CD4-positive, CD25-positive, alpha-beta regulatory T cell (primary cell): ENCODE measurements around the gene NLGN4Y. TPM values are rescaled to one million over a fixed set of nuclear protein-coding genes. Genes with fewer than 3 reads are reported as not detected.

Source experiments
- ATAC-seq, 2 donors: fragments of 150-1000 bp; cut with Tn5 transposase; one replicate each; pipeline ENCODE4 v1.10.0; 2021; ENCODE audit warnings: low read depth in 2 of 2, moderate number of reproducible peaks in 2 of 2, moderate library complexity in 1 of 2
- DNase-seq, 3 donors: peaks; one replicate each; pipeline versions ENCODE4 v3.0.0 to v3.0.0-alpha.2; 2012 to 2022; ENCODE audit warnings: mixed read lengths in 1 of 3
- H3K27ac ChIP-seq: one replicate; pipeline ENCODE4 v1.7.0; 2013; ENCODE audit warnings: mild to moderate bottlenecking, low read length; ENCODE audit not compliant: insufficient read depth, poor library complexity, severe bottlenecking
- H3K27me3 ChIP-seq: one replicate; pipeline ENCODE4 v1.7.0; 2013; ENCODE audit warnings: low read length; ENCODE audit not compliant: control insufficient read depth, insufficient read depth
- H3K36me3 ChIP-seq: one replicate; pipeline ENCODE4 v1.7.0; 2013; ENCODE audit warnings: mild to moderate bottlenecking, low read length, moderate library complexity; ENCODE audit not compliant: control insufficient read depth, insufficient read depth
- H3K4me1 ChIP-seq: 2 replicates; pipeline ENCODE4 v1.7.0; 2013; ENCODE audit warnings: mild to moderate bottlenecking, low read length; ENCODE audit not compliant: insufficient read depth, control insufficient read depth, poor library complexity, severe bottlenecking
- H3K4me3 ChIP-seq: one replicate; pipeline ENCODE4 v1.7.0; 2013; ENCODE audit warnings: low read depth, mild to moderate bottlenecking, low read length, moderate library complexity
- H3K9me3 ChIP-seq, 2 experiments: 1 replicate in 1 of 2; 2 replicates in 1 of 2; pipeline ENCODE4 v1.7.0; 2013; ENCODE audit warnings: low read length in 2 of 2, mild to moderate bottlenecking in 1 of 2, moderate library complexity in 1 of 2; ENCODE audit not compliant: control insufficient read depth in 2 of 2
- H3K27ac Mint-ChIP-seq, 3 donors: one replicate each; pipeline ENCODE4 v1.8.0; 2020 to 2022; ENCODE audit warnings: mild to moderate bottlenecking in 3 of 3, mixed read lengths in 3 of 3, moderate library complexity in 2 of 3
- H3K27me3 Mint-ChIP-seq: one replicate; pipeline ENCODE4 v1.8.0; 2022; ENCODE audit warnings: mild to moderate bottlenecking, mixed read lengths
- H3K36me3 Mint-ChIP-seq: one replicate; pipeline ENCODE4 v1.8.0; 2020; ENCODE audit warnings: mixed read lengths
- H3K4me1 Mint-ChIP-seq, 4 donors: one replicate each; pipeline ENCODE4 v1.8.0; 2020 to 2022; ENCODE audit warnings: mixed read lengths in 4 of 4, mild to moderate bottlenecking in 1 of 4
- H3K4me3 Mint-ChIP-seq, 4 donors: one replicate each; pipeline ENCODE4 v1.8.0; 2020 to 2022; ENCODE audit warnings: mild to moderate bottlenecking in 4 of 4, mixed read lengths in 4 of 4, moderate library complexity in 3 of 4
- H3K9me3 Mint-ChIP-seq, 7 donors: one replicate each; pipeline ENCODE4 v1.8.0; 2020 to 2022; ENCODE audit warnings: mixed read lengths in 7 of 7, mild to moderate bottlenecking in 3 of 7, moderate library complexity in 2 of 7
- polyA plus RNA-seq, 4 donors: library from polyadenylated mRNA; unstranded; fragments of 300-500 nt; fragmentation: Illumina TruSeq; gene quantifications; one replicate each; pipeline ENCODE4 v1.2.3, GENCODE V29; 2021
- total RNA-seq: library from RNA; stranded (reverse); gene quantifications from one replicate; pipeline ENCODE4 v1.2.3, GENCODE V29; 2022

Gene NLGN4Y
- total and polyA plus RNA-seq, 5 donors from 2014 or later, result 2.4 TPM; not detected in 4

DNA sequence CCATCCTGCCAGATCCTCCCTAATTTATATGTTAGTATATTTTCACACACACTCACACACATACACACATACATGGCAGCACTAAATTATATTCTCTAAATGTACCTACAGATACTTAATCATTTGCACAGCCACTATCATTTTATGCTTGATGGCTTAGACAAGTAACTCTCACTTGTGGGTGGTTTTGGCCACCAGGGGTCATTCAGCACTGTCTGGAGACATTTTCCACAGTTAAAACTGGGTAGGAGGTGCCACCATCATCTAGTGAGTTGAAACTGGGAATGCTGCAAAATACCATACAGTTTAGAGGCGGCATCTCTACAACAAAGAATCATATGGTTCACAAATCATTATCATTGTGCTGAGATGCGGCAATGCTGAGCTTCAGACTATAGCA is 94.2 kb downstream of the NLGN4Y start:
- no peak overlapping the region for H3K27ac Mint-ChIP-seq

GRCh38 chrY:14628208-14628607 is 103.9 kb downstream of the NLGN4Y start:
- Mint-ChIP-seq H3K27me3 (no peaks in the 10 kb centered on the region), H3K27ac (no peak overlapping the region), H3K4me3 (no peak overlapping the region), H3K36me3 (no peaks in the 10 kb centered on the region), H3K9me3 (no peaks in the 10 kb centered on the region), H3K4me1 (no peaks in the 10 kb centered on the region)
- Histone ChIP-seq H3K9me3 (no peaks in the 10 kb centered on the region), H3K4me1 (no peaks in the 10 kb centered on the region), H3K27ac (no peak overlapping the region), H3K27me3 (no peaks in the 10 kb centered on the region), H3K36me3 (no peaks in the 10 kb centered on the region), H3K4me3 (no peak overlapping the region)
- no peak for ATAC-seq
- DNase-seq, result no peak

More for the DNA sequence above, 94.2 kb downstream of the NLGN4Y start:
- no peak for ATAC-seq
- no peaks in the 10 kb centered on the region for H3K4me1 ChIP-seq
- H3K36me3 ChIP-seq, result no peaks in the 10 kb centered on the region
- Mint-ChIP-seq H3K36me3 (no peaks in the 10 kb centered on the region), H3K4me1 (no peaks in the 10 kb centered on the region), H3K27me3 (no peaks in the 10 kb centered on the region), H3K9me3 (no peaks in the 10 kb centered on the region), H3K4me3 (no peak overlapping the region)
- H3K27ac ChIP-seq, result no peak overlapping the region
- H3K9me3 ChIP-seq, result no peaks in the 10 kb centered on the region
- no peak for DNase-seq
- H3K27me3 ChIP-seq, result no peaks in the 10 kb centered on the region
- H3K4me3 ChIP-seq, result no peak overlapping the region

GRCh38 chrY:14631676-14632075 is 107.3 kb downstream of the NLGN4Y start:
- Histone ChIP-seq H3K4me1 (no peaks in the 10 kb centered on the region), H3K4me3 (no peak overlapping the region), H3K36me3 (no peaks in the 10 kb centered on the region), H3K9me3 (no peaks in the 10 kb centered on the region), H3K27me3 (no peaks in the 10 kb centered on the region), H3K27ac (no peak overlapping the region)
- no peak for DNase-seq
- Mint-ChIP-seq H3K4me3 (no peak overlapping the region), H3K27me3 (no peaks in the 10 kb centered on the region), H3K36me3 (no peaks in the 10 kb centered on the region), H3K27ac (no peak overlapping the region), H3K4me1 (no peaks in the 10 kb centered on the region), H3K9me3 (no peaks in the 10 kb centered on the region)
- ATAC-seq, result no peak

- H3K4me3 ChIP-seq, result no peak overlapping the region
- no peaks in the 10 kb centered on the region for H3K27me3 ChIP-seq
- H3K9me3 ChIP-seq, result no peaks in the 10 kb centered on the region
- no peaks in the 10 kb centered on the region for H3K27me3 Mint-ChIP-seq
- no peak overlapping the region for H3K27ac Mint-ChIP-seq
- H3K4me3 Mint-ChIP-seq, result no peak overlapping the region
- no peaks in the 10 kb centered on the region for H3K36me3 ChIP-seq
- no peaks in the 10 kb centered on the region for H3K4me1 Mint-ChIP-seq
- H3K36me3 Mint-ChIP-seq, result no peaks in the 10 kb centered on the region
- H3K27ac ChIP-seq, result no peak overlapping the region
- no peak for DNase-seq
- no peaks in the 10 kb centered on the region for H3K9me3 Mint-ChIP-seq
- ATAC-seq, result no peak
- no peaks in the 10 kb centered on the region for H3K4me1 ChIP-seq
These were observed 109.4 kb downstream of the NLGN4Y start for GRCh38 chrY:14633718-14634117.

DNA sequence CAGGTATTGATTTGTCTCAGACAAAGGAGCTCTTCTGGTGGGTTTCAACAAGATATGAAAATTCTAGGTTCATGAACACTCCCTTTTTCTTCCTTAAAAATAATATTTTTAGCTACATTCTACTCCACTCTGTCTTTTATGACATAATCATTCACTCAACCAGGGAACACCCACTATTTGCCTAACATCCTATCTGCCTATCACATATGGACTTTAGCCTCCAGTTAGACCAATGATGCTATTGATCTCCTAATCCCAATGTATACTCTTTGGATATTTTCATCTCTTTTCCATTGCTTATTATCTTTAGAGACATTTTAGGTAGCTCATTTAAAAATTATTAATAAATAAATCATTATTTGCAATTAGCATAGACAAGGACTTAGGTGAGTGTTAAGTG is 110.6 kb downstream of the NLGN4Y start:
- H3K27ac Mint-ChIP-seq, result no peak overlapping the region
- H3K4me1 Mint-ChIP-seq, result no peaks in the 10 kb centered on the region
- no peaks in the 10 kb centered on the region for H3K4me1 ChIP-seq

GRCh38 chrY:14637551-14637950 is 113.2 kb downstream of the NLGN4Y start:
- Histone ChIP-seq H3K27me3 (no peaks in the 10 kb centered on the region), H3K9me3 (no peaks in the 10 kb centered on the region), H3K36me3 (no peaks in the 10 kb centered on the region), H3K4me3 (no peak overlapping the region), H3K27ac (no peak overlapping the region), H3K4me1 (no peaks in the 10 kb centered on the region)
- H3K27me3 Mint-ChIP-seq, result no peaks in the 10 kb centered on the region
- ATAC-seq (no peak), DNase-seq (no peak)
- no peak overlapping the region for H3K27ac Mint-ChIP-seq
- H3K36me3 Mint-ChIP-seq, result no peaks in the 10 kb centered on the region
- no peak overlapping the region for H3K4me3 Mint-ChIP-seq
- no peaks in the 10 kb centered on the region for H3K9me3 Mint-ChIP-seq
- H3K4me1 Mint-ChIP-seq, result no peaks in the 10 kb centered on the region

More for the DNA sequence above, 110.6 kb downstream of the NLGN4Y start:
- DNase-seq (no peak), ATAC-seq (no peak)
- no peaks in the 10 kb centered on the region for H3K27me3 Mint-ChIP-seq
- Histone ChIP-seq H3K36me3 (no peaks in the 10 kb centered on the region), H3K27me3 (no peaks in the 10 kb centered on the region), H3K4me3 (no peak overlapping the region), H3K9me3 (no peaks in the 10 kb centered on the region), H3K27ac (no peak overlapping the region)
- H3K4me3 Mint-ChIP-seq, result no peak overlapping the region
- H3K36me3 Mint-ChIP-seq, result no peaks in the 10 kb centered on the region
- H3K9me3 Mint-ChIP-seq, result no peaks in the 10 kb centered on the region

DNA sequence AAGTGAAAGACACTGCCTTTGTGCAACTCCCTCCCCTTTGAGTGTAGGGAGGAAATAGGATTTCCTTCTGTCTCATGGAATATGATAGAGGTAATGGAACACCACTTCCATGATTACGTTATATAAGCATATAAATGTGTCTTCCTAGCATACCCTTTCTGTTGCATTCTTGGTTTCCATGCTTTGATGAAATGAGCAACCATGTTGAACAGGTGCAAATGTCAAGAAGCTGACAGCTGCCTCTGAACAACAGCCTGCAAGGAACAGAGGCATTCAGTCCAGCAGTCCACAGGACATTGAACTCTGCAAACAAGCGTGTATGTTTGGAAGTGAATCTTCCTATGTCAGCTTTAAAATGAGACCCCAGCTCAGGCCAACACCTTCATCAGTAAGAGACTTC is 117.5 kb downstream of the NLGN4Y start:
- H3K27me3 ChIP-seq, result no peaks in the 10 kb centered on the region
- Mint-ChIP-seq H3K9me3 (no peaks in the 10 kb centered on the region), H3K27ac (no peak overlapping the region), H3K27me3 (no peaks in the 10 kb centered on the region), H3K4me3 (no peak overlapping the region), H3K36me3 (no peaks in the 10 kb centered on the region), H3K4me1 (no peaks in the 10 kb centered on the region)
- ATAC-seq (no peak), DNase-seq (no peak)
- no peak overlapping the region for H3K27ac ChIP-seq
- no peak overlapping the region for H3K4me3 ChIP-seq
- no peaks in the 10 kb centered on the region for H3K36me3 ChIP-seq
- H3K4me1 ChIP-seq, result no peaks in the 10 kb centered on the region
- H3K9me3 ChIP-seq, result no peaks in the 10 kb centered on the region

GRCh38 chrY:14644157-14644952 is 120.0 kb downstream of the NLGN4Y start:
- H3K36me3 Mint-ChIP-seq, result no peaks in the 10 kb centered on the region
- DNase-seq, result no peak
- no peaks in the 10 kb centered on the region for H3K9me3 Mint-ChIP-seq
- H3K27me3 Mint-ChIP-seq, result no peaks in the 10 kb centered on the region
- H3K4me1 Mint-ChIP-seq, result no peaks in the 10 kb centered on the region
- no peak overlapping the region for H3K4me3 Mint-ChIP-seq
- Histone ChIP-seq H3K9me3 (no peaks in the 10 kb centered on the region), H3K4me1 (no peaks in the 10 kb centered on the region), H3K4me3 (no peak overlapping the region), H3K27ac (no peak overlapping the region), H3K27me3 (no peaks in the 10 kb centered on the region), H3K36me3 (no peaks in the 10 kb centered on the region)
- no peak overlapping the region for H3K27ac Mint-ChIP-seq
- ATAC-seq, result no peak
